Upper lobe of right lung (tissue), 1 donor: ENCODE results near the gene CEP20. TPM values are rescaled to one million over a fixed set of nuclear protein-coding genes. Genes with fewer than 3 reads are reported as not detected.

Experiments
- ATAC-seq: fragments of 200-7000 bp; cut with Tn5 transposase; one replicate; pipeline ENCODE4 v1.9.1; 2020; ENCODE audit warnings: mild to moderate bottlenecking, moderate library complexity
- DNase-seq: peaks from one replicate; pipeline ENCODE4 v3.0.0-alpha.2; 2020
- H3K27ac ChIP-seq: fragments of 200-600 bp; one replicate; pipeline ENCODE4 v1.8.0; 2022
- H3K27me3 ChIP-seq: fragments of 200-600 bp; one replicate; pipeline ENCODE4 v1.8.0; 2022; ENCODE audit warnings: mild to moderate bottlenecking
- H3K36me3 ChIP-seq: fragments of 200-600 bp; one replicate; pipeline ENCODE4 v1.8.0; 2022
- H3K4me1 ChIP-seq: fragments of 200-600 bp; one replicate; pipeline ENCODE4 v1.8.0; 2022
- H3K4me3 ChIP-seq: fragments of 200-600 bp; one replicate; pipeline ENCODE4 v1.8.0; 2022; ENCODE audit warnings: mild to moderate bottlenecking
- H3K9me3 ChIP-seq: fragments of 200-600 bp; one replicate; pipeline ENCODE4 v1.8.0; 2022
- intact Hi-C: fragments of 100-400 bp; cut with DNase I; formaldehyde crosslinking; loops from one replicate; pipeline ENCODE4 v1.11.0; 2022
- total RNA-seq: library from RNA; stranded (reverse); fragmentation: NEBNext Ultra II Directional; extraction: Animal tissue kit (Norgen Biotek cat#: 25700); gene quantifications from one replicate; pipeline ENCODE4 v1.2.1, GENCODE V29; 2021
- TF ChIP-seq, protein P1 (sequence below): fragments of 200-600 bp; IDR thresholded peaks from one replicate; pipeline ENCODE4 v1.8.0; 2022; ENCODE audit warnings: antibody characterized with exemption
- donor health status: DM: no; HTN: yes; CAD: no; lungs with severe emphysema.

Gene CEP20
- total RNA-seq, 1 donor from 2014 or later = 30.3 TPM

DNA sequence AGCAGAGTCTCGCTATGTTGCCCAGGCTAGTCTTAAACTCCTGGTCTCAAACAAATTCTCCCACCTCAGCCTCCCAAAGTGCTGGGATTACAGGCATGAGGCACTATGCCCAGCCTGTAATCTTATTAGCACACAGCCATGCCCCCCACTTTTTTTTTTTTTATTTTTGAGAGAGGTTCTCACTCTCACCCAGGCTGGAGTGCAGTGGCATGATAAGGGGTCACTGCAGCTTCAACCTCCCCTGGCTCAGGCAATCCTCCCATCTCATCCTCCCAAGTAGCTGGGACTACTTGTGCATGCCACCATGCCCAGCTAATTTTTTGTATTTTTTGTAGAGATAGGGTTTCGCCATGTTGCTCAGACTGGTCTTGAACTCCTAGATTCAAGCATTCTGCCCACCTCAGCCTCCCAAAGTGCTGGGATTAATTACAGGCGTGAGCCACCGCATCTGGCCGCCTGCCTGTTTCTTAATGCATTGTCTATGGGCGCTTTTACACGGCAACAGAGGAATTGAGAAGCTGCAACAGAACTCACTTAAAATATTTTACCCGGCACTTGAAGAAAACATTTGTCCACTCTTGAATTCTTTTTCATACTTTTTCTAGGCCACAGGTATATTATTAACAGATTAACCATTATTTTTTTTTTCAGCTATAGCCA is 8.8 kb upstream of the CEP20 start:
- Histone ChIP-seq H3K36me3 (no peaks in the 10 kb centered on the region), H3K4me1 (no peaks in the 10 kb centered on the region), H3K9me3 (no peaks in the 10 kb centered on the region), H3K27ac (no peak overlapping the region), H3K4me3 (no peak overlapping the region), H3K27me3 (no peaks in the 10 kb centered on the region)
- intact Hi-C loops = no loop called here
- DNase-seq (no peak), ATAC-seq (peak; percentile 13)
- TF ChIP-seq, protein P1, sequence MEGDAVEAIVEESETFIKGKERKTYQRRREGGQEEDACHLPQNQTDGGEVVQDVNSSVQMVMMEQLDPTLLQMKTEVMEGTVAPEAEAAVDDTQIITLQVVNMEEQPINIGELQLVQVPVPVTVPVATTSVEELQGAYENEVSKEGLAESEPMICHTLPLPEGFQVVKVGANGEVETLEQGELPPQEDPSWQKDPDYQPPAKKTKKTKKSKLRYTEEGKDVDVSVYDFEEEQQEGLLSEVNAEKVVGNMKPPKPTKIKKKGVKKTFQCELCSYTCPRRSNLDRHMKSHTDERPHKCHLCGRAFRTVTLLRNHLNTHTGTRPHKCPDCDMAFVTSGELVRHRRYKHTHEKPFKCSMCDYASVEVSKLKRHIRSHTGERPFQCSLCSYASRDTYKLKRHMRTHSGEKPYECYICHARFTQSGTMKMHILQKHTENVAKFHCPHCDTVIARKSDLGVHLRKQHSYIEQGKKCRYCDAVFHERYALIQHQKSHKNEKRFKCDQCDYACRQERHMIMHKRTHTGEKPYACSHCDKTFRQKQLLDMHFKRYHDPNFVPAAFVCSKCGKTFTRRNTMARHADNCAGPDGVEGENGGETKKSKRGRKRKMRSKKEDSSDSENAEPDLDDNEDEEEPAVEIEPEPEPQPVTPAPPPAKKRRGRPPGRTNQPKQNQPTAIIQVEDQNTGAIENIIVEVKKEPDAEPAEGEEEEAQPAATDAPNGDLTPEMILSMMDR = no peak

DNA sequence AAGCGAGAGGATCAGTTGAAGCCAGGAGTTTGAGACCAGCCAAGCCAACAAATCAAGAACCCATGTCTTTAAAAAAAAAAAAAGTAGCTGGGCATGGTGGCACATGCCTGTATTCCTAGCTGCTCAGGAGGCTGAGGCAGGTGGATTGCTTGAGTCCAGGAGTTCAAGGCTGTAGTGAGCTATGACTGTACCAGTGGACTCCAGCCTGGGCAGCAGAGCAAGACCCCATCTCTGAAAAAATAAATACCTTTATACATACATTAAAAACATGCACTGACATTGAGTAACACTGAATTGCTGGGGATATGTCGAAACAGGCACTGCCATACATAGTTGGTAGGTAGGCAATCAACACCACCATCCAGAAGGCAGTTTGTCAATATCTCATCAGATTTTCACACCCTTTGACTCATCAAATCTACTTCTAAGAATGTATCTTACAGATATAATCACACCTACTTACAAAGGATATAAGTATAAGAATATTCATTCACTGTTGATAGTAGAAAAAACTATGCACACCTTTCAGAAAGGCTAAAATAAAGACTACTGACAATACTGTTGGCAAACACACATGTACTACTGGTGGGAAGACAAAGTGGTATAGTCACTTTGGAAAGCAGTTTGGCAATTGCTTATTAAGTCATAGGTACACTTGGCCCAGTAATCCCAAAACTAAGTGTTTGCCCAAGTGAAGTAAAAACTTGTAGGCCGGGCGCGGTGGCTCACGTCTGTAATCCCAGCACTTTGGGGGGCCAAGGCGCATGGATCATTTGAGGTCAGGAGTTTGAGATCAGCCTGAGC is 6.4 kb upstream of the CEP20 start:
- TF ChIP-seq, protein P1 = no peak
- no peak for ATAC-seq
- no peaks in the 10 kb centered on the region for H3K27me3 ChIP-seq
- no peak overlapping the region for H3K27ac ChIP-seq
- H3K36me3 ChIP-seq = no peaks in the 10 kb centered on the region
- H3K9me3 ChIP-seq = no peaks in the 10 kb centered on the region
- no peaks in the 10 kb centered on the region for H3K4me1 ChIP-seq
- DNase-seq = no peak
- H3K4me3 ChIP-seq = no peak overlapping the region
- intact Hi-C loops = no loop called here

DNA sequence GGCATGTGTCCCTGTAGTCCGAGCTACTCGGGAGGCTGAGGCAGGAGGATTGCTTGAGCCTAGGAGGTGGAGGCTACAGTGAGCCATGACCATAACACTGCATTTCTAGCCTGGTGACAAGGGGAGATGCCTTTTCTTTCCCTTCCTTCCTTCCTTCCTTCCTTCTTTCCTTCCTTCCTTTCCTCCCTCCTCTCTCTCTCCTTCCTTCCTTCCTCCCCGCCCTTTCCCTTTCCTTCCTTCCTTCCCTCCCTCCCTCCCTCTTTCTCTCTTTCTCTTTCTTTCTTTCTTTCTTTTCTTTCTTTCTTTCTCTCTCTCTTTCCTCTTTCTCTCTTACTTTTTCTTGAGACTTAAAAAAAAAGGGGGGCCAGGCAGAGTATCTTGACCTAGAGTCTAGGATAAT is 3.1 kb upstream of the CEP20 start:
- Histone ChIP-seq H3K27me3 (no peaks in the 10 kb centered on the region), H3K36me3 (peaks cover 3% of the 10 kb centered on the region), H3K9me3 (no peaks in the 10 kb centered on the region), H3K27ac (no peak overlapping the region), H3K4me3 (no peak overlapping the region), H3K4me1 (peaks cover 15% of the 10 kb centered on the region)
- ATAC-seq (no peak), DNase-seq (no peak)
- TF ChIP-seq, protein P1 = no peak
- intact Hi-C loops = no loop called here

DNA sequence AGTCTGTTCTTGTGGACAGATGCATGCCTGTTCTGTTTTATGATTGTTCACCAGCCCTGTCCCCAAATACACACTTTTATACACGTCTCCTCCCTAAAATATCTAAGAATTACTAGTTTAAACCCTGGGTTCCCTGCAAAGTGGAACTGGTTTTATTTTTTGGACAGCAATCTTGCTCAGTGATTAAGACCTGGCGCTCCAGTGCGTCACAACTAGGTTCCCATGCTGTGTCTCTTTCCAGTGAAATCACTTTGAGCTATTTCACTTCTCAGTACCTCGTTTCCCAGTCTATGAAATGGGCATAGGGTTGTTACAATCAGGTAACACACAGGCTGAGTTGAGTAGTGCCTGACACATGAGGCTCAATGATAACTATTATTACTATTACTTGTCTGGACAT is 1.1 kb downstream of the CEP20 start:
- Histone ChIP-seq H3K27me3 (no peaks in the 10 kb centered on the region), H3K9me3 (no peaks in the 10 kb centered on the region), H3K36me3 (peaks cover 18% of the 10 kb centered on the region), H3K4me1 (peaks cover 24% of the 10 kb centered on the region), H3K27ac (no peak overlapping the region), H3K4me3 (peak overlapping the region; percentile 89)
- DNase-seq (no peak), ATAC-seq (no peak)
- intact Hi-C loops = no loop called here
- TF ChIP-seq, protein P1 = no peak

DNA sequence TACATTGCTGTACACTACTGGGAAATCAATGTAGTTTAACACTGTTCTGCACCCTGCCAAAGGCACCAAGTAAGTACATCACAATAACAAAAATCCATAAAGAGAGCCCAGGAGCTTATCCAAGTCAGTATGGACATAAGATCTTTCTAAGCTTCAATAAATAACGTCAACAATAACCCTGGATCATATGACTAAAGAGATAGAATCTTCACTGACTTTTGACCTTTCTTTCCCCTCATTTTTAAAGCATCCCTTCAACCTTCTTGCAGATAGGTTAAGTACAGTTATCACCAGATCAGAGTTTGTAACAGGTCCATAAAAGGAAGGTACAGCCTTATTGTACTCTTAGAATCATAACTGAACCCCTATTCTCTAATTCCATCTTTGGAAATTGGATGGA is 2.3 kb downstream of the CEP20 start:
- no peak overlapping the region for H3K27ac ChIP-seq
- DNase-seq (no peak), ATAC-seq (no peak)
- H3K36me3 ChIP-seq = peaks cover 29% of the 10 kb centered on the region
- TF ChIP-seq, protein P1 = no peak
- intact Hi-C loops = no loop called here
- H3K4me1 ChIP-seq = peaks cover 24% of the 10 kb centered on the region
- no peaks in the 10 kb centered on the region for H3K9me3 ChIP-seq
- no peaks in the 10 kb centered on the region for H3K27me3 ChIP-seq
- H3K4me3 ChIP-seq = no peak overlapping the region
